HPDE6-E6E7 (cell line): ENCODE results near the gene SINHCAF.

Experiments used
- DNase-seq: peaks from one replicate; pipeline ENCODE4 v3.0.0; 2011; ENCODE audit warnings: missing footprints; ENCODE audit errors: extremely low spot score

The SINHCAF gene

GRCh38 chr12:31331242-31331641 lies 5.3 kb upstream of the SINHCAF start:
- DNase-seq: no peak

- no peak for DNase-seq
These were observed 1.0 kb upstream of the SINHCAF start for GRCh38 chr12:31326736-31327659.

- no peak for DNase-seq
These were observed 450 bp downstream of the SINHCAF start for GRCh38 chr12:31325524-31325875.

- DNase-seq: no peak
These were observed 966 bp downstream of the SINHCAF start for GRCh38 chr12:31324845-31325523.

GRCh38 chr12:31324116-31324844 lies 1.7 kb downstream of the SINHCAF start:
- DNase-seq: peak; percentile 59

GRCh38 chr12:31323391-31324115 lies 2.4 kb downstream of the SINHCAF start:
- no peak for DNase-seq

- DNase-seq: no peak
These were observed 3.1 kb downstream of the SINHCAF start for GRCh38 chr12:31322801-31323207.

GRCh38 chr12:31321897-31322228 lies 4.1 kb downstream of the SINHCAF start:
- DNase-seq: no peak

GRCh38 chr12:31321186-31321896 lies 4.6 kb downstream of the SINHCAF start:
- no peak for DNase-seq

GRCh38 chr12:31318657-31319269 lies 7.2 kb downstream of the SINHCAF start:
- DNase-seq: no peak

- no peak for DNase-seq
These were observed 8.2 kb downstream of the SINHCAF start for GRCh38 chr12:31317471-31318395.

- DNase-seq: no peak
These were observed 9.1 kb downstream of the SINHCAF start for GRCh38 chr12:31316891-31317290.

GRCh38 chr12:31315784-31316465 lies 10.0 kb downstream of the SINHCAF start:
- no peak for DNase-seq

GRCh38 chr12:31315044-31315715 lies 10.8 kb downstream of the SINHCAF start:
- no peak for DNase-seq

- no peak for DNase-seq
These were observed 13.5 kb downstream of the SINHCAF start for GRCh38 chr12:31312431-31312830.

- no peak for DNase-seq
These were observed 14.2 kb downstream of the SINHCAF start for GRCh38 chr12:31311634-31312258.

GRCh38 chr12:31310488-31310887 lies 15.5 kb downstream of the SINHCAF start:
- no peak for DNase-seq

GRCh38 chr12:31309279-31309678 lies 16.7 kb downstream of the SINHCAF start:
- DNase-seq: no peak
